B cell (primary cell): ENCODE results near the gene CIBAR2. TPM values are rescaled to one million over a fixed set of nuclear protein-coding genes. Genes with fewer than 3 reads are reported as not detected.

ENCODE experiments used
- ATAC-seq: fragments of 200-7000 bp; cut with Tn5 transposase; one replicate; pipeline ENCODE4 v1.10.0; 2021; ENCODE audit warnings: low read depth, mild to moderate bottlenecking, moderate number of reproducible peaks, moderate library complexity
- CTCF ChIA-PET: fragments of 350-600 bp; sonication (Branson Sonifier 250); formaldehyde crosslinking; loops from one replicate; lab custom pipeline; 2021; ENCODE audit warnings: antibody characterized with exemption, inconsistent platforms; lab: Charles Lee
- POLR2A ChIA-PET: fragments of 350-600 bp; sonication (Branson Sonifier 250); formaldehyde crosslinking; loops from one replicate; lab custom pipeline; 2021; ENCODE audit warnings: antibody characterized with exemption; lab: Charles Lee
- DNase-seq: peaks from one replicate; pipeline ENCODE4 v3.0.0; 2013
- H2AFZ ChIP-seq: 2 replicates; pipeline ENCODE4 v1.6.1; 2012; ENCODE audit warnings: mild to moderate bottlenecking, low read depth, low read length; ENCODE audit not compliant: insufficient read depth, poor library complexity, severe bottlenecking
- H3K27ac ChIP-seq, 2 donors: 1 replicate in 1 of 2; 2 replicates in 1 of 2; pipeline ENCODE4 v1.5.1; 2012 to 2013; ENCODE audit warnings: low read length in 2 of 2, mild to moderate bottlenecking in 2 of 2, moderate library complexity in 1 of 2
- H3K27me3 ChIP-seq, 4 experiments: fragments of 200-600 bp in 1 of 4; sonication (generic) in 1 of 4; replicated peaks in 1 of 4; 1 replicate in 2 of 4; 2 replicates in 2 of 4; pipeline versions ENCODE4 v1.6.1 to v1.7.0; 2013 to 2016; ENCODE audit warnings: low read length in 3 of 4, mild to moderate bottlenecking in 2 of 4, mixed read lengths in 1 of 4, moderate library complexity in 1 of 4; ENCODE audit not compliant: insufficient read depth in 4 of 4, control insufficient read depth in 3 of 4; ENCODE audit errors: control extremely low read depth in 1 of 4
- H3K36me3 ChIP-seq, 2 experiments: replicated peaks in 1 of 2; 1 replicate in 1 of 2; 2 replicates in 1 of 2; pipeline versions ENCODE4 v1.6.1 to v1.7.1; 2013; ENCODE audit warnings: low read length in 1 of 2; ENCODE audit not compliant: insufficient read depth in 2 of 2, control insufficient read depth in 1 of 2; ENCODE audit errors: control extremely low read depth in 1 of 2, extremely low read depth in 1 of 2
- H3K4me1 ChIP-seq, 2 donors: fragments of 200-600 bp in 1 of 2; sonication (generic) in 1 of 2; 1 replicate in 1 of 2; 2 replicates in 1 of 2; pipeline versions ENCODE4 v1.5.1 to v1.6.1; 2013 to 2017; ENCODE audit warnings: low read length in 2 of 2; ENCODE audit not compliant: control insufficient read depth in 2 of 2, insufficient read depth in 2 of 2
- H3K4me2 ChIP-seq: replicated peaks from 2 replicates; pipeline ENCODE3; 2012; ENCODE audit warnings: mild to moderate bottlenecking, low read depth, low read length; ENCODE audit not compliant: poor library complexity, severe bottlenecking
- H3K4me3 ChIP-seq, 5 experiments: fragments of 200-600 bp in 1 of 5; sonication (generic) in 1 of 5; 1 replicate in 3 of 5; 2 replicates in 2 of 5; pipeline versions ENCODE4 v1.5.1 to v1.7.0; 2011 to 2016; ENCODE audit warnings: low read length in 4 of 5, mild to moderate bottlenecking in 4 of 5, low read depth in 2 of 5, control low read depth in 1 of 5, moderate library complexity in 1 of 5; ENCODE audit not compliant: insufficient read depth in 1 of 5; ENCODE audit errors: control extremely low read depth in 1 of 5, extremely low read depth in 1 of 5
- H3K79me2 ChIP-seq: fragments of 200-600 bp; sonication (generic); one replicate; pipeline ENCODE4 v1.6.0; 2016; ENCODE audit warnings: low read length; ENCODE audit not compliant: control insufficient read depth, insufficient read depth
- H3K9ac ChIP-seq: fragments of 200-600 bp; sonication (generic); 2 replicates; pipeline ENCODE4 v1.6.1; 2017; ENCODE audit warnings: mild to moderate bottlenecking, low read length, moderate library complexity
- H3K9me3 ChIP-seq, 3 donors: one replicate each; pipeline versions ENCODE4 v1.6.1 to v1.7.1; 2013; ENCODE audit warnings: low read length in 2 of 3; ENCODE audit not compliant: control insufficient read depth in 2 of 3, insufficient read depth in 1 of 3; ENCODE audit errors: control extremely low read depth in 1 of 3
- H4K20me1 ChIP-seq: 2 replicates; pipeline ENCODE4 v1.6.0; 2012; ENCODE audit warnings: mild to moderate bottlenecking, low read length; ENCODE audit not compliant: insufficient read depth, control insufficient read depth, poor library complexity, severe bottlenecking
- H3K27ac Mint-ChIP-seq: one replicate; pipeline ENCODE4 v1.8.0; 2021; ENCODE audit warnings: mixed read lengths
- H3K27me3 Mint-ChIP-seq: one replicate; pipeline ENCODE4 v1.8.0; 2021; ENCODE audit warnings: mixed read lengths
- H3K4me1 Mint-ChIP-seq: one replicate; pipeline ENCODE4 v1.8.0; 2021; ENCODE audit warnings: mixed read lengths
- H3K4me3 Mint-ChIP-seq: one replicate; pipeline ENCODE4 v1.8.0; 2021; ENCODE audit warnings: mixed read lengths
- H3K9me3 Mint-ChIP-seq: one replicate; pipeline ENCODE4 v1.8.0; 2022; ENCODE audit warnings: mixed read lengths; ENCODE audit not compliant: insufficient read depth
- CTCF ChIP-seq: fragments of 200-600 bp; IDR thresholded peaks from one replicate; pipeline ENCODE4 v1.8.0; 2022; ENCODE audit warnings: antibody characterized with exemption, mild to moderate bottlenecking
- EZH2 ChIP-seq: IDR thresholded peaks from 2 replicates; pipeline ENCODE4 v1.6.1; 2012; ENCODE audit warnings: borderline replicate concordance, low read depth, mild to moderate bottlenecking, moderate library complexity, low read length; ENCODE audit not compliant: insufficient read depth, poor library complexity, severe bottlenecking
- WGBS: methylation state at CpG from one replicate; pipeline ENCODE4 v1.1.5; 2013; ENCODE audit warnings: missing lambda C conversion rate; ENCODE audit not compliant: insufficient coverage; 5-methylcytosine and 5-hydroxymethylcytosine counted together
- intact Hi-C: fragments of 100-400 bp; cut with micrococcal nuclease; formaldehyde crosslinking; loops from one replicate; pipeline ENCODE4 v1.10.0; 2022
- polyA plus RNA-seq: library from polyadenylated mRNA; depleted of rRNA; stranded (reverse); fragments of >200 nt; gene quantifications from 2 replicates; pipeline ENCODE4 v1.2.3, GENCODE V29; 2012
- total RNA-seq, 2 donors: library from RNA; stranded (reverse); fragments of 120-200 nt in 1 of 2; gene quantifications; 1 replicate in 1 of 2; 2 replicates in 1 of 2; pipeline versions ENCODE4 v1.2.3 to v1.2.4, GENCODE V29; 2013 to 2022

The CIBAR2 gene
- total and polyA plus RNA-seq, 2 donors (not counting 1 experiment from before 2014, with no cell fraction given) = not detected

- H3K9me3 Mint-ChIP-seq = no peaks in the 10 kb centered on the region
- H3K4me3 Mint-ChIP-seq = no peak overlapping the region
- Histone ChIP-seq H3K4me2 (no peak overlapping the region), H3K27me3 (peaks cover 0 to 2% (median 0%) of the 10 kb centered on the region in 4 experiments), H3K9me3 (no peaks in the 10 kb centered on the region), H3K27ac (no peak overlapping the region), H3K79me2 (no peaks in the 10 kb centered on the region), H3K4me1 (no peaks in the 10 kb centered on the region), H3K4me3 (no peak overlapping the region), H4K20me1 (no peaks in the 10 kb centered on the region), H3K36me3 (no peaks in the 10 kb centered on the region), H2AFZ (no peak overlapping the region), H3K9ac (no peak overlapping the region)
- H3K27ac Mint-ChIP-seq = no peak overlapping the region
- WGBS = 86% methylated on average over 9 of the region's 11 CpGs
- peaks cover 16% of the 10 kb centered on the region for H3K27me3 Mint-ChIP-seq
- ChIA-PET POLR2A (no interaction called here), CTCF (no interaction called here)
- no peaks in the 10 kb centered on the region for H3K4me1 Mint-ChIP-seq
- DNase-seq (no peak), ATAC-seq (no peak)
- intact Hi-C loops = no loop called here
- TF ChIP-seq EZH2 (no peak), CTCF (no peak)
These were observed 38.9 kb upstream of the CIBAR2 start for GRCh38 chr16:85151079-85151602.

GRCh38 chr16:85150331-85150940, 38.2 kb upstream of the CIBAR2 start:
- H3K4me3 ChIP-seq = no peak overlapping the region
- intact Hi-C loops = no loop called here
- Mint-ChIP-seq H3K4me3 (no peak overlapping the region), H3K27ac (no peak overlapping the region), H3K27me3 (peaks cover 16% of the 10 kb centered on the region), H3K4me1 (no peaks in the 10 kb centered on the region), H3K9me3 (no peaks in the 10 kb centered on the region)
- no peaks in the 10 kb centered on the region for H3K79me2 ChIP-seq
- ChIA-PET CTCF (no interaction called here), POLR2A (no interaction called here)
- H3K4me2 ChIP-seq = no peak overlapping the region
- H3K27me3 ChIP-seq = peaks cover 0 to 2% (median 0%) of the 10 kb centered on the region in 4 experiments
- H3K27ac ChIP-seq = no peak overlapping the region
- TF ChIP-seq CTCF = no peak
- no peak for TF ChIP-seq EZH2
- no peak overlapping the region for H3K9ac ChIP-seq
- H4K20me1 ChIP-seq = no peaks in the 10 kb centered on the region
- ATAC-seq (no peak), DNase-seq (no peak)
- no peaks in the 10 kb centered on the region for H3K36me3 ChIP-seq
- WGBS = 93% methylated on average over 9 of the region's 9 CpGs
- H2AFZ ChIP-seq = no peak overlapping the region
- no peaks in the 10 kb centered on the region for H3K4me1 ChIP-seq
- no peaks in the 10 kb centered on the region for H3K9me3 ChIP-seq
